Neuronal stem cell (in vitro differentiated cells): ENCODE data around the gene SLIT3.
A peak's percentile ranks its signal among the peaks of the same experiment; 100 is the strongest.

ENCODE experiments used
- DNase-seq: peaks from one replicate; pipeline ENCODE4 v3.0.0-alpha.2; 2013; ENCODE audit warnings: low spot score
- H2AFZ ChIP-seq: one replicate; pipeline ENCODE4 v1.6.1; 2013; ENCODE audit warnings: mild to moderate bottlenecking, low read length, inconsistent platforms
- H2AK5ac ChIP-seq: 2 replicates; pipeline ENCODE4 v1.6.1; 2013; ENCODE audit warnings: low read depth, mild to moderate bottlenecking, inconsistent platforms, low read length, moderate library complexity, mixed read lengths
- H2BK120ac ChIP-seq: 2 replicates; pipeline ENCODE4 v1.6.1; 2013; ENCODE audit warnings: low read depth, mild to moderate bottlenecking, inconsistent platforms, low read length, moderate library complexity, mixed read lengths
- H2BK12ac ChIP-seq: one replicate; pipeline ENCODE4 v1.6.1; 2013; ENCODE audit warnings: low read length, inconsistent platforms
- H2BK15ac ChIP-seq: 2 replicates; pipeline ENCODE4 v1.6.1; 2013; ENCODE audit warnings: mild to moderate bottlenecking, low read length, inconsistent platforms, mixed read lengths
- H2BK5ac ChIP-seq: one replicate; pipeline ENCODE4 v1.6.1; 2013; ENCODE audit warnings: inconsistent platforms, mild to moderate bottlenecking, low read length, moderate library complexity
- H3K14ac ChIP-seq: one replicate; pipeline ENCODE4 v1.6.1; 2013; ENCODE audit warnings: low read length, inconsistent platforms
- H3K18ac ChIP-seq: 2 replicates; pipeline ENCODE4 v1.6.1; 2013; ENCODE audit warnings: low read length, inconsistent platforms
- H3K23ac ChIP-seq: 2 replicates; pipeline ENCODE4 v1.6.1; 2013; ENCODE audit warnings: low read depth, mild to moderate bottlenecking, mixed read lengths, low read length, inconsistent platforms; ENCODE audit not compliant: poor library complexity
- H3K27ac ChIP-seq: replicated peaks from 3 replicates; pipeline ENCODE4 v1.5.1; 2013; ENCODE audit warnings: low read length, inconsistent platforms
- H3K27me3 ChIP-seq, 3 experiments: 2 replicates each; pipeline ENCODE4 v1.6.1; 2013; ENCODE audit warnings: low read length in 3 of 3, mild to moderate bottlenecking in 2 of 3, inconsistent platforms in 1 of 3, low read depth in 1 of 3, mixed read lengths in 1 of 3, moderate library complexity in 1 of 3; ENCODE audit not compliant: control insufficient read depth in 3 of 3, insufficient read depth in 3 of 3
- H3K36me3 ChIP-seq, 2 donors: replicated peaks in 1 of 2; 2 replicates each; pipeline ENCODE4 v1.6.1; 2013; ENCODE audit warnings: low read length in 2 of 2; ENCODE audit not compliant: control insufficient read depth in 2 of 2, insufficient read depth in 2 of 2
- H3K4ac ChIP-seq: 2 replicates; pipeline ENCODE4 v1.6.1; 2013; ENCODE audit warnings: inconsistent platforms, mild to moderate bottlenecking, low read length, moderate library complexity
- H3K4me1 ChIP-seq, 2 donors: 1 replicate in 1 of 2; 2 replicates in 1 of 2; pipeline ENCODE4 v1.6.1; 2013; ENCODE audit warnings: low read length in 2 of 2, low read depth in 1 of 2; ENCODE audit not compliant: control insufficient read depth in 2 of 2, insufficient read depth in 1 of 2
- H3K4me2 ChIP-seq: one replicate; pipeline ENCODE4 v1.6.1; 2013; ENCODE audit warnings: mild to moderate bottlenecking, low read length, inconsistent platforms; ENCODE audit not compliant: insufficient read depth, poor library complexity, severe bottlenecking
- H3K4me3 ChIP-seq, 2 donors: 2 replicates each; pipeline ENCODE4 v1.5.1; 2013; ENCODE audit warnings: low read length in 2 of 2, mild to moderate bottlenecking in 2 of 2, inconsistent platforms in 1 of 2, moderate library complexity in 1 of 2
- H3K79me1 ChIP-seq: one replicate; pipeline ENCODE4 v1.6.1; 2013; ENCODE audit warnings: low read depth, mild to moderate bottlenecking, inconsistent platforms, low read length, moderate library complexity
- H3K9ac ChIP-seq: one replicate; pipeline ENCODE4 v1.6.1; 2013; ENCODE audit warnings: mild to moderate bottlenecking, low read depth, low read length, inconsistent platforms; ENCODE audit not compliant: poor library complexity
- H3K9me3 ChIP-seq, 2 donors: replicated peaks in 1 of 2; 2 replicates each; pipeline versions ENCODE3 to v1.6.1; 2013; ENCODE audit warnings: low read length in 2 of 2, mild to moderate bottlenecking in 2 of 2, inconsistent platforms in 1 of 2, low read depth in 1 of 2, mixed read lengths in 1 of 2, moderate library complexity in 1 of 2; ENCODE audit not compliant: control insufficient read depth in 2 of 2, insufficient read depth in 1 of 2
- H4K8ac ChIP-seq: one replicate; pipeline ENCODE4 v1.6.1; 2013; ENCODE audit warnings: low read depth, mild to moderate bottlenecking, inconsistent platforms, low read length, moderate library complexity
- H4K91ac ChIP-seq: one replicate; pipeline ENCODE4 v1.6.1; 2013; ENCODE audit warnings: low read length, low read depth, mild to moderate bottlenecking, inconsistent platforms; ENCODE audit not compliant: poor library complexity
- WGBS, 2 donors: extraction: QIAGEN DNeasy Blood & Tissue Kit; methylation state at CpG; one replicate each; pipeline ENCODE4 v1.1.7; 2013; ENCODE audit warnings: missing lambda C conversion rate in 2 of 2, mixed read lengths in 1 of 2; ENCODE audit not compliant: insufficient read length in 2 of 2, insufficient replicate concordance in 1 of 2; ENCODE audit errors: extremely low coverage in 2 of 2; 5-methylcytosine and 5-hydroxymethylcytosine counted together

SLIT3 gene

DNA sequence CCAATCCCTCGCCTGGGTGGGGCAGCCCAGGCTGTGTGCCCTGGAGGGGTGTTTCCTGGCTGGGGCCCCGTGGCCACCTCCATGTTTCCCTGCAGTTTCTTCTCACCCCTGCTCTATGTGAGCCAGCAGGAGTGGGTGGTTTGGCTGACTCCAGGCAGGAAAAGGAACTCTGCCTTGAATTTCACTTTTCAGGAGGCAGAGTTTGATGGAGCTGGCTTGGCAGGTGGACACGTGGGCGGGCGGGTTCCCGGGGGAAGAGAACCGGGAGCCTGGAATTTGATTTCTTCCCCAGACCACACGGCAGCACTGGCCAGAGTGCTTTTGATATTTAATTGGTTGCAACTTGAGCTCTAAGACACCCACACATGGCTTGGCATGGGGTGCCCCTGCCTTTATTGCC is 601.9 kb downstream of the SLIT3 start:
- no peak overlapping the region for H2AFZ ChIP-seq
- peaks cover 0 to 17% (median 0%) of the 10 kb centered on the region in 3 experiments for H3K27me3 ChIP-seq
- H3K14ac ChIP-seq: no peak overlapping the region
- H2BK5ac ChIP-seq: no peak overlapping the region
- H3K23ac ChIP-seq: no peak overlapping the region
- H3K18ac ChIP-seq: peak overlapping the region; percentile 35
- no peak overlapping the region for H2BK12ac ChIP-seq
- H3K79me1 ChIP-seq: no peaks in the 10 kb centered on the region
- H3K9me3 ChIP-seq: no peaks in the 10 kb centered on the region
- H3K4me1 ChIP-seq: no peaks in the 10 kb centered on the region
- no peak overlapping the region for H2AK5ac ChIP-seq
- no peak overlapping the region for H3K27ac ChIP-seq
- H2BK15ac ChIP-seq: no peak overlapping the region
- H3K36me3 ChIP-seq: no peaks in the 10 kb centered on the region
- DNase-seq: no peak
- no peak overlapping the region for H3K4ac ChIP-seq
- WGBS, 2 donors: no CpG with 5 or more reads among the region's 8 CpGs
- no peak overlapping the region for H4K8ac ChIP-seq
- no peak overlapping the region for H3K4me2 ChIP-seq
- no peak overlapping the region for H4K91ac ChIP-seq
- H3K4me3 ChIP-seq: no peak overlapping the region
- H2BK120ac ChIP-seq: no peak overlapping the region
- H3K9ac ChIP-seq: no peak overlapping the region

DNA sequence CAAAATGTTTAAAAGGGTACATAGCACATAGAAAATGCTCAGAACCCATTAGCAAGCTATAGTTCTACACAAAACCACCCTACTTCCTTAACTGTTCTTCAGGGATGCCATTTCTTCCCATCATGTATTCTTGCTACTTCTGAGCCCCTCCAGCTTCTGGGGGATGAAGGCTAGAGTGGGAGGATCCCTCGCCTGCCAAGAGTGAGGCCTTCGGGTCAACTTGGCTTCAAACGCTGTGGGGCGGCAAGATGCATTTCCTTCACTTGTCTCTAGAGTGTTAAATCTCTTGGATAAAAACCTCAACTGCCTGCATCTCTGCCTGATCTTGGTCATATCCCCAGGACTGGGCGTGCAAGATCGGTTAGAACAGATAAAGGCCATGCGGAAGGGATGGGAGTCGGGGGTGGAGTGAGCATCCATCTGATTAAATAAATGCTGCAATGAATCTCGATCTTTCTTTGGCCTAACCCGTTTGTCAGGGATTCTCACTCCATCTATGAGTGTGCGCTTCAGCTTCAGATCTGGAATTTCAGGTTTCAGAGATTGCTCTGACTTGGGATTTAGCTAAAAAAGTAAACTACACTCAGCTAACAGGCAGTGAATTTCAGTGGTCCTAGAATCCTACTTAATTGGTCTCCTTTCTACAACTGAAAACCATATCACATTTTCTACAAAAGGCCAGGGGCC is 603.8 kb downstream of the SLIT3 start:
- Histone ChIP-seq H3K36me3 (no peaks in the 10 kb centered on the region), H2AFZ (no peak overlapping the region), H3K27ac (no peak overlapping the region), H3K4me1 (no peaks in the 10 kb centered on the region), H4K91ac (no peak overlapping the region), H3K4ac (no peak overlapping the region), H2BK15ac (no peak overlapping the region), H2BK12ac (no peak overlapping the region), H3K79me1 (no peaks in the 10 kb centered on the region), H3K14ac (no peak overlapping the region), H2BK5ac (no peak overlapping the region), H4K8ac (no peak overlapping the region), H3K9me3 (no peaks in the 10 kb centered on the region), H3K23ac (no peak overlapping the region), H3K27me3 (peaks cover 0 to 17% (median 0%) of the 10 kb centered on the region in 3 experiments), H3K4me3 (no peak overlapping the region), H3K4me2 (no peak overlapping the region), H2BK120ac (no peak overlapping the region), H3K18ac (no peak overlapping the region), H3K9ac (no peak overlapping the region), H2AK5ac (no peak overlapping the region)
- WGBS, 2 donors: no CpG with 5 or more reads among the region's 11 CpGs
- DNase-seq: no peak

DNA sequence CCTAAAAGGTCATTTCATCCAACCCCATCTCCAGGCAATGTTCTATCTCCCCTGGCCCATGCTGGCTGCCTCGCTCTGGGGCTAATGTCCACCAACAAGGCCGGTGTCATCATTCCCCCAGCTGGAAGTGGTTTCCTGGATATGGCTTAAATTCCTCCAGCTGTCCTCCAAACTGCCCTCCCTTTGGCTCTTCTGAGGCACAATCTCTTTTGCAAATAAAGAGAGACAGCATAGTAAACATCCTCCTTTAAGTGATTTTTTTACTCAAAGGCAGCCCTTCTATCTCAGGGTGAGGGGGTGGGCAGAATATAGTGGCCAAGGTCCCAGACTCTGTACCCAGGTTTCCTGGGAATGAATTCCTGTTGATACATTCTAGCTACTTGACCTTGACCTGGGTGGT is 604.3 kb downstream of the SLIT3 start:
- Histone ChIP-seq H3K23ac (no peak overlapping the region), H3K18ac (no peak overlapping the region), H3K79me1 (no peaks in the 10 kb centered on the region), H2BK15ac (no peak overlapping the region), H4K91ac (no peak overlapping the region), H2BK120ac (no peak overlapping the region), H3K36me3 (no peaks in the 10 kb centered on the region), H3K9me3 (no peaks in the 10 kb centered on the region), H3K14ac (peak overlapping the region; percentile 39), H4K8ac (no peak overlapping the region), H3K27me3 (peaks cover 0 to 17% (median 0%) of the 10 kb centered on the region in 3 experiments), H3K4me1 (no peaks in the 10 kb centered on the region), H2BK12ac (no peak overlapping the region), H3K4me3 (no peak overlapping the region), H2AK5ac (no peak overlapping the region), H2BK5ac (no peak overlapping the region), H3K27ac (no peak overlapping the region), H2AFZ (no peak overlapping the region), H3K4me2 (no peak overlapping the region), H3K9ac (no peak overlapping the region), H3K4ac (no peak overlapping the region)
- no CpG with 5 or more reads among the region's 2 CpGs for WGBS, 2 donors
- DNase-seq: no peak

DNA sequence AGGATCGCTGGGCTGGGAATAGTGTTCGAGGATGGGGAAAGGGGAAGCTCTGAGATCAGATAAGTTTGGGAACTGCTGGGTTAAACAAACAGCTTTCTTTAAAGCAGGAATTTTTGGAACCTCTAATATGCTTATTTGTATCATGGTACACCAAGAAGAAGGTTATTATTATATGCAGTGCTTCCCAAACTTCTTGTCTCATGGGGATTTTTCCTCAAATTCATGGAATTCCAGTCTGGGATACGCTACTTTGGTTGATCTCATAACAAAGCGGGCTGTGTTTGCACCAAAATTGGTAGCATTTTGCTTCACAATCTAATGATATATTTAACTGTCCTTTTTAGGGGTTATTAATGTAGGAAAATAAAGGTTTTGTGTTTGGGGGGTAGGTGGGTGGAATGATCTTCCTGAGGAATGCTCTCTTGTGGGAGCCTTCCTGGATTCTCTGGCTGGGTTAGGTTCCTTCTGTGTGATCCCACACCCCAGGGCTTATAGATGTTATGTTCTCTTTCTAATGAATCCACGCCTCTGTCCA is 605.6 kb downstream of the SLIT3 start:
- Histone ChIP-seq H3K4ac (no peak overlapping the region), H2AK5ac (no peak overlapping the region), H3K18ac (no peak overlapping the region), H3K9ac (no peak overlapping the region), H2BK12ac (no peak overlapping the region), H4K91ac (no peak overlapping the region), H3K14ac (no peak overlapping the region), H3K27ac (no peak overlapping the region), H2AFZ (no peak overlapping the region), H3K23ac (no peak overlapping the region), H3K4me2 (no peak overlapping the region), H4K8ac (no peak overlapping the region), H3K4me3 (no peak overlapping the region), H2BK120ac (no peak overlapping the region), H3K36me3 (no peaks in the 10 kb centered on the region), H3K79me1 (no peaks in the 10 kb centered on the region), H3K9me3 (no peaks in the 10 kb centered on the region), H3K27me3 (peaks cover 0 to 17% (median 0%) of the 10 kb centered on the region in 3 experiments), H3K4me1 (no peaks in the 10 kb centered on the region), H2BK15ac (no peak overlapping the region), H2BK5ac (no peak overlapping the region)
- no peak for DNase-seq
- no CpG with 5 or more reads among the region's 5 CpGs for WGBS, 2 donors
